GM04504 (cell line): ENCODE measurements around the gene PAK5.
A peak's percentile ranks its signal among the peaks of the same experiment; 100 is the strongest.
"Not testable (repeated sequence)": the region's sequence is repeated elsewhere in the genome, so short reads cannot be mapped to it uniquely, and the experiment has no call there.

Experiments
- DNase-seq: peaks from one replicate; pipeline ENCODE4 v3.0.0-alpha.2; 2012; ENCODE audit warnings: low read depth

The PAK5 gene

DNA sequence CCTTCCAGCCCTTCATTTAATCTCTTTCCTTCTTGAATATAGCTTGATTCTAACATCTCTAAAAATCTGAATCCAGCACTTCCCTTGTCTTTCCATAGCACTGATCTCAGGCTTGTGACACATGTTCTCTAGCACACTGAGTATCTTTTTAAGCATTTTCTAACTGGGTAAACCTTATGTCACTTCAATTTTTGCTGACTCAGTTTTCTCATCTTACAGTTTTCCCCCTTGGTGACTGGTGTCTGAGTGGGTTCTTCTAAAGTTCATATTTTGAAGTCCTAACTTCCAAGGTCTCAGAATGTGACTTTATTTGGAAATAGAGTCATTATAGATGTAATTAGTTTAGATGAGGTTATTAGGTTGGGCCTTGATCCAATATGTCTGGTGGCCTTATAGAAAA lies 153.9 kb downstream of the PAK5 start:
- DNase-seq: no peak

- DNase-seq: no peak
Observed at GRCh38 chr20:9677100-9677623, 161.7 kb downstream of the PAK5 start.

DNA sequence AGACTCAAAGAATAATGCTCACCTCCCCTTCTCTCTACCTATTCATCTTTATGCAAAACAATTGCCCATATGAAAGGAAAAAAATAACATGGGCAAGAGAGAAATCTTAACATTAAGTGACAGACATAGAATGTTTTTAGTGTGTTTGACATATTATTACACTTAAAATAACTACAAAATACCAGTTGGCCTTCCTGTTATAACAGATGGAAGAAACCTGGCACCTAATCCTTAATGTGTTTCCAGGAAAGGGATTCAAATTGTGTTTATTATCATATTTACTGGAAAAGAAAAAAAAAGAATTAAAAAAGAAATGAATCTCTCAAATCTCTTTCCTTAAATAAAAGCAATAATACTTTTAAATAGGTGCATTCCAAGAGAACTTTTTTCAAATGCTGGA lies 165.9 kb downstream of the PAK5 start:
- no peak for DNase-seq

GRCh38 chr20:9672027-9672426 lies 166.8 kb downstream of the PAK5 start:
- DNase-seq: no peak

GRCh38 chr20:9668381-9668780 lies 170.5 kb downstream of the PAK5 start:
- DNase-seq: no peak

- DNase-seq: no peak
Observed at GRCh38 chr20:9663423-9663822, 175.5 kb downstream of the PAK5 start.

DNA sequence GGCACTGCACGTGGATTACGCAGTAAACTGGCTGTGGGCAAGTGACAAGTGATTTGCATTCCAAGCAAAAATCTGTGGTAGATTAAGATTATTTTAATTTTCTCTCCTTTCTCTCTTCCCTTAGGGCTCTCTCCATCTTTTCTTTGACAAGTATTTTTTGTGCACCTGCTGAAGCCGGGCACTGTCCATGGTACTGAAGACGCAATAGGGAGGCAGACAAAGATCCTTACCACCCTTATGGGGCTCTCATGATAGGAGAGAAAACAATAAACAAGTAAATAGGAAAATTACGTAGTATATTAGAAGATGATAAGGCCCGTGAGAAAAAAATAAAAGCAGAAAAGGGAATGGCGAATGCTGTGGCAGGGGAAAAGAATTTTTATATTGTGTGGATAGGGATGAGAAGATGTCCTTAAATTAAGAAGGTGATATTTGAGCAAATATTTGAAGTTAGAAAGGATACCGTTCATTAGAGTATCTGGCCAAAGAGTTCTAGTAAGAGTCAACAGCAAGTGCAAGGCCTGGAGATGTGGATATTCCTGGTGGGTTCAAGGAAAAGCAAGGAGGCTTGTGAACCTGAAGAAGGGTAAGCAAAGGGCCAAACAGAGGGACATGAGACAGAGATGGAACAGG lies 178.5 kb downstream of the PAK5 start:
- DNase-seq: no peak

- no peak for DNase-seq
Observed at GRCh38 chr20:9647741-9648140, 191.1 kb downstream of the PAK5 start.

DNA sequence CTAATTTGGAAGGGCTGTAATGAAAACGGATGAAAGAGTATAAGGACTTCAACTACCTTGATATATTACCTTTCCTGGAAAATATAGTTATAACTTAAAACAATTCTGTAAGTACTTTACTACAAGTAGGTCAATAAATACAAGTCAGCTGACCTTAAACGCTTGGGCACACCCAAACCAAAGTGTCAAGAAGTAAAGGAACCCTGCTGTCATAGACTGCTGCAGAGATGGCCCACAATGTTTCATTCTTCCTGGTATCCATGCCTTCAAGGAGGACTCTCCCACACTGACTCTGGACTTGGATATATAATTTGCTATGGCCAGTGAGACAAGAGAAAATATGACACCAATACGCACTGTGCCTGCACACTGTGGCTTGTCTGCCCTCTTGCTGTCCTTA lies 192.5 kb downstream of the PAK5 start:
- no peak for DNase-seq

DNA sequence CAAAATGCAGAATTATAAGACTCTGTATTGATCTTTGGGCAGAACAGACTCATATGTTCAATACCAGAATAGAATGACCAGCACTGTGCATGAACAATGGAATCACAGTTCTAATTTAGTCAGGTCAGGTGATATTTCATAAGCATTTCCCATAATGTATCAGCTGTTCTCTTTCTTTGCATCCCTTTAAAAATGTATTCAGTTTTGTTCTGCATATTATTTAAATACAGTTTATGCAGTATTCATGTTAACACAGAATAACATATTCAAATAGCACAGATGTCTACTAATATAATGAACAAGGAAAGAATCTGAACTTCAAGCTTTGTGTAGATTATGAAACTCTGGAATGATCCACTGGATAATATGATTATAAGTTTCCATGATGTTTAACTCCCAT lies 196.0 kb downstream of the PAK5 start:
- no peak for DNase-seq

GRCh38 chr20:9641499-9642000 lies 197.3 kb downstream of the PAK5 start:
- DNase-seq: not testable (repeated sequence)

GRCh38 chr20:9637889-9638288 lies 201.0 kb downstream of the PAK5 start:
- no peak for DNase-seq

- DNase-seq: no peak
Observed at GRCh38 chr20:9635750-9636149, 203.1 kb downstream of the PAK5 start.

DNA sequence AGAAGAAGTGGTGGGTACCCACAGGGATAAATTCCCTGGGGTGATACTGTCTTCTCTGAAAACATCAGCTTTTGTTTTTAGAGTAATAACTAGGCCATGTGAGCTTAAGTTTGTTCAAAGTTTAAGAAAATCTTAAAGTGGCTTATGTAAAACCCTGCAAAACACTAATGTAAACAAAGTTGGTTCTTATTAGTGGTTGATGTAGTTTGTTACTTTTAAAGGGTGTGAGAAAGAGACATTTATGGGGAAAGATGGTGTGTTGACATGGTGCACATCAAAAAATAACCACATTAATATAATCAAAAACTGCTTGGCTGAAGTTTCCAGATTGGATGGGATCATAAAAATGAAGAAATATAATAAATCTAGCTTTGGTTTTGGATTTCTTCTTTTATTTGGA lies 204.5 kb downstream of the PAK5 start:
- no peak for DNase-seq

DNA sequence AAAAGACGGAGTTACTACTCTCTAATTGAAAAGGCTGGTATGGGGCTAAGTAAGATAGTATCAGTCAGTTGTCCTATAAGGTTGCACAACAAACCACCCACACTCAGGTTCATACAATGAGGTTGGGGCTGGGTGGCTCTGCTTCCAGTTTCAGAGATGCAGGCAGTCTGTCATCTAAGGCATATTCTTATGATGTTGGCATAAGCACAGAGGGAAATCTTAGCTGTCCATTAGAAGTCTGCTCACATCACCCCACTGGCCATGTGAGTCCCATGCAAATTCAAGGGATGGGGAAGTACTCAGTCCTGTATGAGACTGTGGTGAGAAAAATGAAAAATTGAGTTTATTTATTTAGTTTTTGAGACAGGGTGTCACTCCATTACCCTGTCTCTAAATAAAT lies 205.9 kb downstream of the PAK5 start:
- no peak for DNase-seq

GRCh38 chr20:9632265-9632664 lies 206.6 kb downstream of the PAK5 start:
- DNase-seq: no peak

DNA sequence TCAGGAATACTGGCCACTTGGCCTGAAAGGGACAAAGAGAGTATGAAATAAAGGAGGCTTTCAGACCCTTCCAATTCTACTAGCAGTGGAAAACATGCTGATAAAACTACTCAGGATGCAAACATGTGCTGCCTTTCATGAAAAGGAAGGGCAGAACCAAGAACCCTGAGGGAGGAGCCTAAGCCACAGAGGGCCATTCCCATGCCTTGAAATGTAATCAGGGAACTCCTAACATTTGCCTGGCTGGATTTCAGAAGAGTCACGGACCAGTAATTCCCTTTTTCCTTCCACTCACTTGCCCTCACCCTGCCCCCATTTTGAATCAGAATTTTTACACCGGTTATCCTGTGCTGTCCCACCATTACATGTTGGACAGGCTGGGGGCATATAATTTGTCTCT lies 208.3 kb downstream of the PAK5 start:
- no peak for DNase-seq

DNA sequence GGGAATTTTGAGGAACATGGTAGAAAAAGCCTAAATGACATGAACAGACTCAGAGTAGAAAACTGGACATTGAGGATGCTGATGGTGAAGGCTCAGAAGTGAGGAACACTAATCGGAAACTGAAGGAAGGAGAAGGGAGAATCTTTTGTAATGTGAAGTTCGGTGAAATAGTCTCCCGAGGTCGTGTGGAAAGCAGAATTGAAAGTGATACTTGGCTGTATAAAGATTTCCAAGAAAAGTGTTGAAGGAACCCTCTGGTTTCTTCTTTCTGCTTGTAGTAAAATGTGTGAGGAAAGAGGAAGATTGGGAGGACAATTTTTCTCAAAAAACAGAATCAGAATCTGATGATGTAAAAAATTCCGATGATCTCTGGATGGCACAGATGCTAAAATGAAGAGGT lies 209.0 kb downstream of the PAK5 start:
- DNase-seq: no peak

- no peak for DNase-seq
Observed at GRCh38 chr20:9628589-9628988, 210.3 kb downstream of the PAK5 start.

GRCh38 chr20:9628141-9628540 lies 210.7 kb downstream of the PAK5 start:
- no peak for DNase-seq

GRCh38 chr20:9627219-9627618 lies 211.7 kb downstream of the PAK5 start:
- no peak for DNase-seq

DNA sequence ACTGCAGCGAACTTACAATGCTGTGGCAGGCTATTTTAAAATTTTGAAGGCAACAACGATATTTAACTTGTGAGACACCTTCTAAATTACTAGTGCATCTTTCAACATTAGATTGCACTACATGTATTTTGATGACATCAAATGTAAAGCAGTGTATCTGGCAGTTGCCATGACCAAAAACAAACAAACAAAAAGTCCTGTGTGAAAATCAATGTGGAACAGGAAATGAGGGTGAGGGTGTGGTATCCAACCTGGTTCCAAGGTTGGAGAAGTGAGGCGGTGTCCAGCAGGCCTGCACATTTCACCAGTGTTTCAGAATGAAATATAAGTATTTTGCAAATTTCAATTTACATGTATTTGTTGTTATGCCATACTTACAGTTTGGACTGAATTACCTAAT lies 212.5 kb downstream of the PAK5 start:
- no peak for DNase-seq

GRCh38 chr20:9617940-9618339 lies 220.9 kb downstream of the PAK5 start:
- DNase-seq: no peak

DNA sequence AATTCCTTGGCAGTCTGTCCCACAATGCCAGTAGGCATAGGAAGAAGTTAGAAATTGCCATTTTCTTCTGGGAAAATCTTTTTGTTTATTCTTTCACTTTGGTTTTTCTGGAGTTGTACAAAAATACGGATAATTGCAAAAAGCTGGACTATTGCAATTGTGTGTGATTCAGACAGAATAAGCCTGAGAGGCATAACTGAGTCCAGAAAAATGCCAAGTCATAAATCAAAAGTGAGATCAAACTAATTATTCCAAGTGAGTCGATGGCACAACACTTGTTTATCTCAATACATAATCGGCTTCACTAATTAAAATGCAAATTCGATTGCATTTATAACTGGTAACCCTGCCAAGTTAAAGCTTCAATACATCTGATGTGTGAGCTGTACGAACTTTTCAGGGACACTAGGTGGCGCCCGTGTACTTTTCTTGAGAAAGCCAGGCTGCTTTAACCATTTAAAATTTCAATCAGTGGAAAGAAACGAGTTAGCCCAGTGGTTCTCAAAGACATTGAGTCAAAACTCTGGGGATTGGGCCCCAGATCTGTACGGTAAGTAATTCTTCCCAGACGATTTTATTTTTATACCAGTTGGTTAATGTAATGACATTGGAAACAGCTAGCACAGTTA lies 221.9 kb downstream of the PAK5 start:
- peak; percentile 18 for DNase-seq
